HG02852 (cell line): Measurements from ENCODE around the gene EZH2.

Experiments
- ATAC-seq: cut with Tn5 transposase; IDR thresholded peaks from one replicate; pipeline ENCODE4 v1.9.1; 2021; ENCODE audit warnings: mild to moderate bottlenecking, moderate library complexity; ENCODE audit not compliant: unreplicated experiment

Gene EZH2

DNA sequence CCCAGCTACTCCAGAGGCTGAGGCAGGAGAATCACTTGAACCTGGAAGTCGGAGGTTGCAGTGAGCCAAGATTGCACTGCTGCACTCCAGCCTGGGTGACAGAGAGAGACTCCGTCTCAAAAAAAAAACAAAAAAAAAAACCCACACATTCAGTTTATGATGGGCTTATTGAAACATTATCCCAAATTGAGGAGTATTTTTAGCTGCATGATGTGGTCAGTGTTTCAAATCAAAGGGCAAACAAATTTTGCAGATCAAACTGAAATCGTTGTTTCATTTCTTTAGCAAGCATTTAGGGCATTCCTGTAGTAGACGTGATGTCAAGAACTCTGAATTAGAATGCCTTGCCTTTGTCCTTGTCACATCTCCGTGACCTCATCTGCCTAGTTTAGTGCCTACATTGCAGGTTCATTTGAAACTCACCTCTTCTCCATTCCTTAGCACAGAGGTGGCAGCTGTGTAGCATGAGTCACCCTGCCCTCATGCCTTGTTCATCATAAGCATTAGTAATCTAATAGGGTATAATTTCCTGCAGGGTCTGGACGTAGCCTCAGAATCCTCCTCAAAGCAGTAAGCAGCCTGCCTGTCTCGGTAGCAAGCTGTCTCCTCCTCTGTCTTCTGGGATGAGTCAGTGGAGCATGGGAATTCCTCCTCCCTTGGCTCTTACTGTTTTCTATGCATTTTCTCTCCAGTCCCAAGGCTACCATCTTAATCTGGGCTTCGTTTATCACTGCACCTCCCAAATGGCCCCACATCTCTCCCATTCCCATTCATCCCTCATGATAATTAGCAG is 111.6 kb downstream of the EZH2 start:
- ATAC-seq = no peak

DNA sequence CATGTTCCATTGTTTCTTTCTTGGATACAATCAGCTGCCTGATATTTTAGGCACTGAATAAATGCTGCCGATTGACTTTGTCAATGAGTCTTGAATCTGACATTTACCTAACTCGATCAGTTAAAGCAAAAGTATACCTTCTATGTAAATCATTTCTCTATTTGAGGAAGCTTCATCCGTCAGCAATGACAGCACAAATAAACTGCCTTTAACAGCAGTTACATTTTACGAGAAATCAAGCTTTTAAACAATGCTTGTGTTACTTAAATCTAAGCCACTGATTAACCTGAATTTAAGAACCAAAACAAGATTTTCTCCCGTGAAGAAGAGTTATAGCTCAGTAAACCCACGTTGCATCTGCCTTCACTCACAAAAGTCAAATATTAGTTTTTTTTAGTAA is 114.1 kb downstream of the EZH2 start:
- no peak for ATAC-seq

DNA sequence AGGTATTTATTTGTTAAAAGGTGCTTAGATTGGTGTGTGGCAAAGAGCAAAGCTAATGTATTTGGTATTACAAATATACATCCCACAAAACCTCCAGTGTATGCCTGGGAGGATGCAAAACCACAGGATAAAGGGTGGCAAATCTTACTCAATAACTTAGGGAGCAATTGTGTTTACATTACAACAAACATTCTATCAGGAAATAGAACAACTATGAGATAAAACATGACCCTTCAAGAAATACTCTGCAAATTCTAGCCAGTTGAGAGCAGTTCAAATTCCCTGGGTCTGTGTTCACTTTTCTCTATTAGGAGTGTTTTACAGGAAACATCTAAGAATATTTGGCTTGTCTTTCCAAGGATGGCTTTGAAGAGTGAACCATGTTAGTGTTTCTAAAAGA is 120.5 kb downstream of the EZH2 start:
- no peak for ATAC-seq

DNA sequence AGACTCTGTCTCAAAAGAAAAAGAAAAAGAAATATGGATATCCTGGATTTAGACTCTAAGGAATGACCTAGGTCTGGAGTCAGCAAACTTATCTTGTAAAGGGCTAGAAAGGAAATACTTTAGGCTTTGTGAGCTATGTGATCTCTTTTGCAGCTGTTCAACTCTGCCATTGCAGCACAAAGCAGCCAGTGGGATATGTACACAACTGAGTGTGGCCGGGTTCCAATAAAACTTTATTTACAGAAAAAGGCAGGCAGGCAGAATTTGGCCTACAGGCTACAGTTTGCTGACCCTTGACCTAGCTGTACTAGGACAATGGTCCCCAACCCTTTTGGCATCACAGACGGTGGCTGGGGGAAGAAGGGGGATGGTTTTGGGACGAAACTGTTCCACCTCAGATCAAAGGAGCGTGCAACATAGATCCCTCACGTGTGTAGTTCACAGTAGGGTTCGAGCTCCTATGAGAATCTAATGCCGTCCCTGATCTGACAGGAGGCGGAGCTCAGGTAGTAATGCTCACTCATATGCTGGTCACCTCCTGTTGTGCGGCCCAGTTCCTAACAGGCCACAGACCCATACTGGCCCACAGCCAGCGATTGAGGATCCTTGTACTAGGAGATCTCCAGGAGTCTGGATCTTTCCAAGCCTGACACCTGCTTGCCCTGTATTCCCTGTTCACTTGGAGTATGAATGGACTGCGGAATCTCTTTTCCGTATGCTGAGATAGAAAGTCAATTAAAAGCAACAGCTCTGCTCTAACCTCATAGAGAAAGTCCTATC is 122.4 kb downstream of the EZH2 start:
- no peak for ATAC-seq
